Neural cell (in vitro differentiated cells): ENCODE measurements around the gene RGS6. TPM values are rescaled to one million over a fixed set of nuclear protein-coding genes. Genes with fewer than 3 reads are reported as not detected.
"Not testable (repeated sequence)": the region's sequence is repeated elsewhere in the genome, so short reads cannot be mapped to it uniquely, and the experiment has no call there.

Source experiments
- H2AFZ ChIP-seq: fragments of 200-600, 300-800 bp; sonication (generic), shearing (Covaris generic); 2 replicates; pipeline ENCODE4 v1.6.0; 2014; ENCODE audit warnings: low read depth, mild to moderate bottlenecking, antibody characterized with exemption, low read length, moderate library complexity
- H3F3A ChIP-seq: fragments of 200-600 bp; shearing (Covaris generic); 2 replicates; pipeline ENCODE4 v1.6.1; 2016; ENCODE audit warnings: mild to moderate bottlenecking, moderate library complexity, mixed read lengths, antibody characterized with exemption, low read length; ENCODE audit not compliant: insufficient read depth, poor library complexity, severe bottlenecking
- H3K27ac ChIP-seq: fragments of 200-600, 300-800 bp; sonication (generic), shearing (Covaris generic); 2 replicates; pipeline ENCODE4 v1.5.1; 2014; ENCODE audit warnings: mild to moderate bottlenecking, low read length, moderate library complexity
- H3K27me3 ChIP-seq: fragments of 300-800, 200-600 bp; sonication (generic), shearing (Covaris generic); 2 replicates; pipeline ENCODE4 v1.6.0; 2014; ENCODE audit warnings: mild to moderate bottlenecking, low read depth, low read length, moderate library complexity; ENCODE audit not compliant: insufficient read depth
- H3K36me3 ChIP-seq: fragments of 300-800, 200-600 bp; sonication (generic), shearing (Covaris generic); 2 replicates; pipeline ENCODE4 v1.5.1; 2014; ENCODE audit warnings: mild to moderate bottlenecking, antibody characterized with exemption, low read length, moderate library complexity; ENCODE audit not compliant: insufficient read depth
- H3K4me2 ChIP-seq: fragments of 300-800, 200-600 bp; sonication (generic), shearing (Covaris generic); 2 replicates; pipeline ENCODE4 v1.6.0; 2014; ENCODE audit warnings: mild to moderate bottlenecking, low read length
- H3K4me3 ChIP-seq: fragments of 300-800, 200-600 bp; sonication (generic), shearing (Covaris generic); 2 replicates; pipeline ENCODE4 v1.5.1; 2014; ENCODE audit warnings: mild to moderate bottlenecking, low read length, moderate library complexity
- H3K79me2 ChIP-seq: fragments of 200-600 bp; shearing (Covaris generic); replicated peaks from 2 replicates; pipeline ENCODE4 v1.6.0; 2014; ENCODE audit warnings: mild to moderate bottlenecking, low read length, moderate library complexity; ENCODE audit not compliant: insufficient read depth
- H3K9ac ChIP-seq: fragments of 300-800, 200-600 bp; sonication (generic), shearing (Covaris generic); 2 replicates; pipeline ENCODE4 v1.6.1; 2016; ENCODE audit warnings: mild to moderate bottlenecking, low read length, mixed read lengths
- H3K9me2 ChIP-seq: fragments of 200-600 bp; shearing (Covaris generic); 2 replicates; pipeline ENCODE4 v1.6.1; 2016; ENCODE audit warnings: mild to moderate bottlenecking, low read length, mixed read lengths; ENCODE audit not compliant: insufficient read depth
- H3K9me3 ChIP-seq: fragments of 200-600, 300-800 bp; sonication (generic), shearing (Covaris generic); 2 replicates; pipeline ENCODE4 v1.6.1; 2016; ENCODE audit warnings: mild to moderate bottlenecking, mixed run types, low read length, moderate library complexity, mixed read lengths
- H4K20me1 ChIP-seq: fragments of 200-600 bp; shearing (Covaris generic); 2 replicates; pipeline ENCODE4 v1.6.1; 2016; ENCODE audit warnings: mild to moderate bottlenecking, mixed run types; ENCODE audit not compliant: insufficient read depth
- CTCF ChIP-seq: fragments of 450-650 bp; IDR thresholded peaks from 2 replicates; pipeline ENCODE4 v1.5.1; 2014; ENCODE audit warnings: antibody characterized with exemption, mild to moderate bottlenecking, moderate library complexity; ENCODE audit not compliant: poor library complexity, severe bottlenecking
- EP300 ChIP-seq: fragments of 450-650 bp; conservative IDR thresholded peaks from 2 replicates; pipeline ENCODE4 v1.6.1; 2014; ENCODE audit warnings: antibody characterized with exemption, mild to moderate bottlenecking, moderate library complexity; ENCODE audit not compliant: poor library complexity, severe bottlenecking
- EZH2 ChIP-seq: fragments of 200-600, 300-800 bp; shearing (Covaris generic), sonication (generic); IDR thresholded peaks from 2 replicates; pipeline ENCODE4 v1.6.1; 2014; ENCODE audit warnings: antibody characterized with exemption, low read length, borderline replicate concordance, mild to moderate bottlenecking; ENCODE audit not compliant: insufficient read depth, poor library complexity, severe bottlenecking
- MXI1 ChIP-seq: fragments of 450-650 bp; conservative IDR thresholded peaks from 2 replicates; pipeline ENCODE4 v1.6.1; 2014; ENCODE audit warnings: antibody characterized with exemption, mild to moderate bottlenecking; ENCODE audit not compliant: poor library complexity, severe bottlenecking
- POLR2AphosphoS5 ChIP-seq: IDR thresholded peaks from 2 replicates; pipeline ENCODE4 v1.6.1; 2012
- RAD21 ChIP-seq: fragments of 450-650 bp; conservative IDR thresholded peaks from 2 replicates; pipeline ENCODE4 v1.6.1; 2014; ENCODE audit warnings: antibody characterized with exemption, mild to moderate bottlenecking, moderate library complexity
- REST ChIP-seq: IDR thresholded peaks from 2 replicates; pipeline ENCODE4 v1.6.1; 2012; ENCODE audit warnings: borderline replicate concordance
- SMC3 ChIP-seq: fragments of 450-650 bp; conservative IDR thresholded peaks from 2 replicates; pipeline ENCODE4 v1.6.1; 2014; ENCODE audit warnings: antibody characterized with exemption, mild to moderate bottlenecking, moderate library complexity; ENCODE audit not compliant: poor library complexity
- TAF1 ChIP-seq: IDR thresholded peaks from 2 replicates; pipeline ENCODE4 v1.6.1; 2012; ENCODE audit warnings: low read depth
- polyA plus RNA-seq: library from polyadenylated mRNA; depleted of rRNA; stranded (reverse); fragments of >200 nt; gene quantifications from 2 replicates; pipeline ENCODE4 v1.2.3, GENCODE V29; 2014

Gene RGS6
- polyA plus RNA-seq, 1 donor from 2014 or later: 7.3 TPM

GRCh38 chr14:71885301-71885700, 46.9 kb upstream of the RGS6 start:
- no peaks in the 10 kb centered on the region for H3K9me3 ChIP-seq

GRCh38 chr14:71887802-71888201, 44.4 kb upstream of the RGS6 start:
- not testable (repeated sequence) for H3K4me2 ChIP-seq, H3F3A ChIP-seq, H2AFZ ChIP-seq, H3K9me2 ChIP-seq, H3K27ac ChIP-seq, H3K27me3 ChIP-seq, H3K9ac ChIP-seq, H4K20me1 ChIP-seq, H3K4me3 ChIP-seq, H3K9me3 ChIP-seq, H3K79me2 ChIP-seq, H3K36me3 ChIP-seq

More at GRCh38 chr14:71885301-71885700, 46.9 kb upstream of the RGS6 start:
- no peak overlapping the region for H3K4me2 ChIP-seq
- TF ChIP-seq CTCF (no peak), EZH2 (no peak), TAF1 (no peak), REST (no peak), POLR2AphosphoS5 (no peak), EP300 (no peak), RAD21 (no peak), SMC3 (no peak), MXI1 (no peak)
- no peaks in the 10 kb centered on the region for H4K20me1 ChIP-seq
- H3F3A ChIP-seq: no peaks in the 10 kb centered on the region
- no peak overlapping the region for H2AFZ ChIP-seq
- H3K9ac ChIP-seq: no peak overlapping the region
- H3K36me3 ChIP-seq: no peaks in the 10 kb centered on the region
- H3K27ac ChIP-seq: no peak overlapping the region
- no peaks in the 10 kb centered on the region for H3K9me2 ChIP-seq
- H3K27me3 ChIP-seq: no peaks in the 10 kb centered on the region
- H3K79me2 ChIP-seq: no peaks in the 10 kb centered on the region
- H3K4me3 ChIP-seq: no peak overlapping the region

GRCh38 chr14:71890541-71890940, 41.7 kb upstream of the RGS6 start:
- H3F3A ChIP-seq: no peaks in the 10 kb centered on the region
- H3K4me3 ChIP-seq: no peak overlapping the region
- no peaks in the 10 kb centered on the region for H3K9me2 ChIP-seq
- no peak overlapping the region for H3K27ac ChIP-seq
- TF ChIP-seq RAD21 (no peak), TAF1 (no peak), EP300 (no peak), POLR2AphosphoS5 (no peak)
- no peak overlapping the region for H3K9ac ChIP-seq
- no peak overlapping the region for H3K4me2 ChIP-seq
- H2AFZ ChIP-seq: no peak overlapping the region
- H3K9me3 ChIP-seq: no peaks in the 10 kb centered on the region
- no peaks in the 10 kb centered on the region for H3K36me3 ChIP-seq
- no peaks in the 10 kb centered on the region for H4K20me1 ChIP-seq
- H3K79me2 ChIP-seq: no peaks in the 10 kb centered on the region
- H3K27me3 ChIP-seq: no peaks in the 10 kb centered on the region
